HepG2 (cell line): ENCODE measurements around the gene ABCC12.

ENCODE experiments used
- BHLHE40 ChIP-seq: IDR thresholded peaks from 2 replicates; pipeline ENCODE4 v1.6.1; 2011; ENCODE audit warnings: low read length, improper control_type of control experiment
- CREB1 ChIP-seq, 2 experiments: fragments of 450-650 bp in 1 of 2; IDR thresholded peaks; 2 replicates each; pipeline ENCODE4 v1.6.1; 2016 to 2017; ENCODE audit warnings: control low read depth in 1 of 2, mild to moderate bottlenecking in 1 of 2, missing compliant biosample characterization in 1 of 2, missing genetic modification characterization in 1 of 2
- EP300 ChIP-seq, 3 experiments: sonication (generic) in 1 of 3; formaldehyde crosslinking in 1 of 3; IDR thresholded peaks; 2 replicates each; pipeline versions ENCODE4 v1.5.1 to v1.6.1; 2011 to 2020; ENCODE audit warnings: low read depth in 2 of 3, low read length in 2 of 3, borderline replicate concordance in 1 of 3, improper control_type of control experiment in 1 of 3, mild to moderate bottlenecking in 1 of 3, missing genetic modification reagents in 1 of 3, moderate library complexity in 1 of 3
- GPN1 ChIP-seq: sonication (generic); formaldehyde crosslinking; IDR thresholded peaks from 2 replicates; pipeline ENCODE4 v1.5.1; 2020; ENCODE audit warnings: missing genetic modification reagents, borderline replicate concordance
- HDAC1 ChIP-seq: sonication (generic); formaldehyde crosslinking; IDR thresholded peaks from 2 replicates; pipeline ENCODE4 v1.5.1; 2020; ENCODE audit warnings: mild to moderate bottlenecking, missing genetic modification reagents
- HNRNPK ChIP-seq: fragments of 200-400 bp; formaldehyde crosslinking; IDR thresholded peaks from 2 replicates; pipeline ENCODE4 v1.6.1; 2018; ENCODE audit warnings: low read length, low read depth, moderate library complexity, mild to moderate bottlenecking; ENCODE audit not compliant: poor library complexity, severe bottlenecking
- POLR2A ChIP-seq, 2 experiments: IDR thresholded peaks; 2 replicates each; pipeline ENCODE4 v1.6.1; 2011; ENCODE audit warnings: low read depth in 2 of 2, low read length in 2 of 2, mild to moderate bottlenecking in 1 of 2, moderate library complexity in 1 of 2; ENCODE audit not compliant: insufficient read depth in 1 of 2
- SUZ12 ChIP-seq: fragments of 150-350 bp; IDR thresholded peaks from 2 replicates; pipeline ENCODE4 v1.6.1; 2014; ENCODE audit warnings: low read depth, low read length
- ZNF234 ChIP-seq: sonication (generic); formaldehyde crosslinking; conservative IDR thresholded peaks from 2 replicates; pipeline ENCODE4 v1.5.1; 2020; ENCODE audit warnings: mild to moderate bottlenecking, missing genetic modification reagents
- ZNF333 ChIP-seq: sonication (generic); formaldehyde crosslinking; IDR thresholded peaks from 2 replicates; pipeline ENCODE4 v1.4.0; 2020; ENCODE audit warnings: mild to moderate bottlenecking, missing genetic modification reagents, borderline replicate concordance
- ZNF556 ChIP-seq: sonication (generic); formaldehyde crosslinking; IDR thresholded peaks from 2 replicates; pipeline ENCODE4 v1.4.0; 2020; ENCODE audit warnings: mild to moderate bottlenecking, missing genetic modification reagents, borderline replicate concordance
- ZZZ3 ChIP-seq: sonication (generic); formaldehyde crosslinking; IDR thresholded peaks from 2 replicates; pipeline ENCODE4 v1.4.0; 2020; ENCODE audit warnings: missing genetic modification reagents, mild to moderate bottlenecking, borderline replicate concordance
- TF ChIP-seq, protein P1 (sequence below): sonication (generic); formaldehyde crosslinking; IDR thresholded peaks from 2 replicates; pipeline ENCODE4 v1.5.0; 2020; ENCODE audit warnings: mild to moderate bottlenecking, missing genetic modification reagents, moderate library complexity
- TF ChIP-seq, protein P2 (sequence below): sonication (generic); formaldehyde crosslinking; IDR thresholded peaks from 2 replicates; pipeline ENCODE4 v1.8.1; 2023; ENCODE audit warnings: missing genetic modification reagents, inconsistent platforms, borderline replicate concordance

DNA sequence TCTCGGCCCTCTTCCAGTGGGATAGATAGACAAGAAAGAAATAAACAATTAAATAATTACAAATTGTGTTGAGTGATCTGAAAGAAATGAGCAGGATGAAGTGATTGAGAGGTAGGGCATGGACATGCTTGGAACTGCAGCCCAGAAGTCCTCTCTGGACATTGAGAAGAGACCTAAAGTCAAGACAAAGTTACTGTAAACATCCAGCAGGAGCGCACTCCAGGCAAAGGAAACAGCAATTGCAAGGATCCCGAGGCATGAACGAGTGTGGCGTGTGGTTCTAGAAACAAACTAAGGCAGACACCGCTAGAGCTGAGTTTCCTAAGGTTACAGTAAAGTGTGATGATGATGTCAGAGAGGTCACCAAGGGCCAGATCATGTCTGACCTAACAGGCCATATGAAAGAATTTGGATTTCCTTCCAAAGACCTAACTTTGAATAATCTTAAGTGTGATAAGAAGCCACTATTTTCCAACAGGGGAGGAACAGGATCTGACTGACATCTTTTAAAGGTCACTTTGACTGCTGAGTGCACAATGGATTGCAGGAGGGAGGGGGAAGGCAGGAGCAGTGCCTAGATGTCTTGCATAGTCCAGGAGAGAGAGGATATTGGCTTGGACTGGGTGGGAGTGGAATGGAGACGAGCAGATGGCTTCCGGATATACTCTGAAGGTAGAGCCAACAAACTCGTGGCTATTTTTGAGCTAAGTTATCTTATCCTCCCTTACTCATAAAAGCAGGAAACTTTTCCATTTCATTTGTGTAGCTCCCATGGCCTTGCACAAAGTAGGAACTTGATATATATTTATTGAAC, 19.0 kb downstream of the ABCC12 start:
- TF ChIP-seq ZNF333 (CRISPR knock-in tag) (no peak), POLR2A (IDR thresholded peaks at IDR 0.05; ENCODE audit: insufficient read depth in 1 of 2, low read depth in 2 of 2, low read length in 2 of 2) (no peak), ZNF556 (no peak), SUZ12 (no peak), BHLHE40 (no peak), HDAC1 (CRISPR knock-in tag) (no peak), EP300 (IDR thresholded peaks at IDR 0.05; ENCODE audit: low read depth in 2 of 2, low read length in 2 of 2) (no peak), EP300 (CRISPR knock-in tag; IDR thresholded peaks at IDR 0.05; ENCODE audit: borderline replicate concordance) (no peak), ZNF234 (CRISPR knock-in tag) (no peak), HNRNPK (no peak), CREB1 (IDR thresholded peaks at IDR 0.05) (no peak), CREB1 (CRISPR knock-in tag; IDR thresholded peaks at IDR 0.05) (no peak), ZZZ3 (no peak), GPN1 (CRISPR knock-in tag) (no peak)
- TF ChIP-seq, protein P1, sequence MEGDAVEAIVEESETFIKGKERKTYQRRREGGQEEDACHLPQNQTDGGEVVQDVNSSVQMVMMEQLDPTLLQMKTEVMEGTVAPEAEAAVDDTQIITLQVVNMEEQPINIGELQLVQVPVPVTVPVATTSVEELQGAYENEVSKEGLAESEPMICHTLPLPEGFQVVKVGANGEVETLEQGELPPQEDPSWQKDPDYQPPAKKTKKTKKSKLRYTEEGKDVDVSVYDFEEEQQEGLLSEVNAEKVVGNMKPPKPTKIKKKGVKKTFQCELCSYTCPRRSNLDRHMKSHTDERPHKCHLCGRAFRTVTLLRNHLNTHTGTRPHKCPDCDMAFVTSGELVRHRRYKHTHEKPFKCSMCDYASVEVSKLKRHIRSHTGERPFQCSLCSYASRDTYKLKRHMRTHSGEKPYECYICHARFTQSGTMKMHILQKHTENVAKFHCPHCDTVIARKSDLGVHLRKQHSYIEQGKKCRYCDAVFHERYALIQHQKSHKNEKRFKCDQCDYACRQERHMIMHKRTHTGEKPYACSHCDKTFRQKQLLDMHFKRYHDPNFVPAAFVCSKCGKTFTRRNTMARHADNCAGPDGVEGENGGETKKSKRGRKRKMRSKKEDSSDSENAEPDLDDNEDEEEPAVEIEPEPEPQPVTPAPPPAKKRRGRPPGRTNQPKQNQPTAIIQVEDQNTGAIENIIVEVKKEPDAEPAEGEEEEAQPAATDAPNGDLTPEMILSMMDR = no peak
- TF ChIP-seq, protein P2, sequence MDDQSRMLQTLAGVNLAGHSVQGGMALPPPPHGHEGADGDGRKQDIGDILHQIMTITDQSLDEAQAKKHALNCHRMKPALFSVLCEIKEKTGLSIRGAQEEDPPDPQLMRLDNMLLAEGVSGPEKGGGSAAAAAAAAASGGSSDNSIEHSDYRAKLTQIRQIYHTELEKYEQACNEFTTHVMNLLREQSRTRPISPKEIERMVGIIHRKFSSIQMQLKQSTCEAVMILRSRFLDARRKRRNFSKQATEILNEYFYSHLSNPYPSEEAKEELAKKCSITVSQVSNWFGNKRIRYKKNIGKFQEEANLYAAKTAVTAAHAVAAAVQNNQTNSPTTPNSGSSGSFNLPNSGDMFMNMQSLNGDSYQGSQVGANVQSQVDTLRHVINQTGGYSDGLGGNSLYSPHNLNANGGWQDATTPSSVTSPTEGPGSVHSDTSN (CRISPR knock-in tag) = no peak
